ENCODE measurements around the gene PCED1B. TPM values are rescaled to one million over a fixed set of nuclear protein-coding genes. Genes with fewer than 3 reads are reported as not detected.

PCED1B gene
- total and polyA plus RNA-seq, 2 experiments from 2014 or later = 5.1 to 6.6 TPM

DNA sequence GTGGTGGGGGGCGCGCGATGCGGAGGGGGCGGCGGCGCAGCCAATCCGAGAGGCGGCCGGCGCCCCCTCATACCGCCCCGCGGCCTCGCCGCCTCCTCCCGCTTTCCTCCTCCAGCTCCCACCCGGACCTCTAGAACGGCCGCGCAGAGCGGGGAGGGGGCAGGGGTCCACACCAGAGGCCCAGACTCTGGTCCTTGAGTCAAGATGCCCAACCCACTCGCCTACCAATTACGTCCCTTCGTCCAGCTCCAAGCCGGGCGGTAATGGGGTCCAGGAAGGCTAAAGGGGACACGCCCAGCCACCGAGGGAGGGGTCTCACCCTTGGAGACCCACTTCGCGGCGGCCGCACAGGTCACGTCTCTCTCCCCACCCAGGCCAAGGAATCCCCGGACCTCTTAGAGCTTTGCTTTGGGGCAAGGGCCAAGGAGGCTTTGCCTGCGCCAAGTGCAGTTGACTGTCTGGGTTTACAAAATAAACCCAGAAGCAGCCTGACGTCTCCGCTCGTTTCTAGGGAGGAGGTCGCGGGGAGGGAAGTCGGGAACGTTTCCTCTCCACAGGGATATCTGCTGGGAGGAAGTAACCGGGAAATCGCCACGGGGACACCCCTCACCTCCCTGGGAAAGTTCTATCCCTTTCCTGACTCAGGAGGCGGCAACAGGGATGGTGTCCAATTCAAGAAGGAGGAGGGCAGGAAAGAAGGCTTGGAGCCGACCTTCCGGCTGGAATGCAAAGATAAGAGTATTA is 732 bp downstream of the PCED1B start:
- Histone ChIP-seq H4K20me1 (replicated peaks; ENCODE audit: insufficient read depth) (no peaks in the 10 kb centered on the region), H3K9me2 (ENCODE audit: insufficient read depth) (no peaks in the 10 kb centered on the region), H3K4me2 (peak overlapping the region; percentile 95), H3K4me3 (peak overlapping the region; percentile 85), H3F3A (replicated peaks; ENCODE audit: low read depth) (no peaks in the 10 kb centered on the region), H3K79me2 (replicated peaks; ENCODE audit: insufficient read depth) (no peaks in the 10 kb centered on the region), H3K27ac (ENCODE audit: low read depth) (no peak overlapping the region), H3K36me3 (ENCODE audit: insufficient read depth) (no peaks in the 10 kb centered on the region), H2AFZ (peak overlapping the region; percentile 98), H3K4me1 (ENCODE audit: insufficient read depth) (peaks cover 23% of the 10 kb centered on the region), H3K27me3 (ENCODE audit: insufficient read depth) (peaks cover 36% of the 10 kb centered on the region)
- ATAC-seq = peak; percentile 66
- peak overlapping the region; percentile 87 for H3K4me3 Mint-ChIP-seq
- no peaks in the 10 kb centered on the region for H3K36me3 Mint-ChIP-seq (ENCODE audit: low read depth)
- H3K4me1 Mint-ChIP-seq = peaks cover 49% of the 10 kb centered on the region
- peak; percentile 64 for DNase-seq (ENCODE audit: low spot score)
- no peak overlapping the region; the same call in 1 of the 2 replicates for H3K27ac Mint-ChIP-seq
- TF ChIP-seq ZNF331 (CRISPR knock-in tag; IDR thresholded peaks at IDR 0.05; ENCODE audit: low read depth) = no peak
- TF ChIP-seq ZNF114 (CRISPR knock-in tag; IDR thresholded peaks at IDR 0.05) = no peak
- TF ChIP-seq POLR2AphosphoS5 (IDR thresholded peaks at IDR 0.05; ENCODE audit: low read depth) = peak; percentile 39; the same call in 1 of the 2 replicates
- no peaks in the 10 kb centered on the region for H3K9me3 Mint-ChIP-seq
- H3K27me3 Mint-ChIP-seq (ENCODE audit: insufficient read depth, low read depth, poor library complexity) = peaks cover 21% of the 10 kb centered on the region

DNA sequence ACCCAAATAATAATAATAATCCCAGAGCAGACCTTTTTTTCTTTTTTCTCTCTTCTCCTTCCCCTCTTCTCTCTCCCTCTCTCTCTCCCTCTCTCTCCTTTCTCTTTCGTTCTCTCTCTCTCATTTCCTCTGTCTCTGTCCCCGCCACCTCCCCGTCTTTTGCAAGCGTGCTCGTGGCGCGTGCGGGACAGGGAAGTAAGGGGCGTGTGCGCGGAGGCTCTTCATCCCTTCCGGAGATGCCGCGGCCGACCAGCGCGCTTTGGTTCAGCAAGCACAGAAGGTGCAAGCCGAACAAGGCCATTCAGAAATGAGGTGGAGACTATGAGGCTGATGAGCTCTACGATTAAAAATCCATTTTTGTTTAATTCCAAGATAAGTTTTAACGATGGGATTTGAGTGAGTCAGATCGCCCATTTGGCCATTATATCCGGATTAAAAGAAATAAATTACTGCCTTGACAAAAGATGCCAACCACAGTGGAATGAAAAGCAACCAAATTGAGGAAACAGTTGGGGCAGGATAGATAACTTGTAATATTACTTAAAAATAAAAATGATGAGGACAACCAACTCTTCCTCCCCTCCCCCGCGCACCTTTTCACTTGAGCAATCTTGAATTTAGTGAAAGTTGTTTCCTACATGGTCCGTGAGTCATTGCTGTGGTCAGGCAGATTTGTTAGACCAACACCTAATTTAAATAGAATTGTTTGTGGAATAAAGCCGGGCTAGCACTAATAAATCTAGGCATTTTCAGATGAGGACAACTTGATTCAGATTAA is 1.5 kb downstream of the PCED1B start:
- Histone ChIP-seq H3K36me3 (ENCODE audit: insufficient read depth) (no peaks in the 10 kb centered on the region), H3K9me2 (ENCODE audit: insufficient read depth) (no peaks in the 10 kb centered on the region), H3K4me3 (peak overlapping the region; percentile 85), H3K4me2 (peak overlapping the region; percentile 95), H3K27ac (ENCODE audit: low read depth) (no peak overlapping the region), H3F3A (replicated peaks; ENCODE audit: low read depth) (no peaks in the 10 kb centered on the region), H3K27me3 (ENCODE audit: insufficient read depth) (peaks cover 36% of the 10 kb centered on the region), H3K79me2 (replicated peaks; ENCODE audit: insufficient read depth) (no peaks in the 10 kb centered on the region), H3K4me1 (ENCODE audit: insufficient read depth) (peaks cover 30% of the 10 kb centered on the region), H4K20me1 (replicated peaks; ENCODE audit: insufficient read depth) (no peaks in the 10 kb centered on the region), H2AFZ (peak overlapping the region; percentile 98)
- Mint-ChIP-seq H3K4me3 (peak overlapping the region; percentile 87), H3K4me1 (peaks cover 50% of the 10 kb centered on the region), H3K27ac (no peak overlapping the region), H3K36me3 (ENCODE audit: low read depth) (no peaks in the 10 kb centered on the region), H3K9me3 (no peaks in the 10 kb centered on the region), H3K27me3 (ENCODE audit: insufficient read depth, low read depth, poor library complexity) (peaks cover 21% of the 10 kb centered on the region)
- peak; percentile 33 for ATAC-seq
- peak; percentile 53 for DNase-seq (ENCODE audit: low spot score)
- TF ChIP-seq, protein P1, sequence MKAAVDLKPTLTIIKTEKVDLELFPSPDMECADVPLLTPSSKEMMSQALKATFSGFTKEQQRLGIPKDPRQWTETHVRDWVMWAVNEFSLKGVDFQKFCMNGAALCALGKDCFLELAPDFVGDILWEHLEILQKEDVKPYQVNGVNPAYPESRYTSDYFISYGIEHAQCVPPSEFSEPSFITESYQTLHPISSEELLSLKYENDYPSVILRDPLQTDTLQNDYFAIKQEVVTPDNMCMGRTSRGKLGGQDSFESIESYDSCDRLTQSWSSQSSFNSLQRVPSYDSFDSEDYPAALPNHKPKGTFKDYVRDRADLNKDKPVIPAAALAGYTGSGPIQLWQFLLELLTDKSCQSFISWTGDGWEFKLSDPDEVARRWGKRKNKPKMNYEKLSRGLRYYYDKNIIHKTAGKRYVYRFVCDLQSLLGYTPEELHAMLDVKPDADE (IDR thresholded peaks at IDR 0.05) = no peak
- TF ChIP-seq, protein P2, sequence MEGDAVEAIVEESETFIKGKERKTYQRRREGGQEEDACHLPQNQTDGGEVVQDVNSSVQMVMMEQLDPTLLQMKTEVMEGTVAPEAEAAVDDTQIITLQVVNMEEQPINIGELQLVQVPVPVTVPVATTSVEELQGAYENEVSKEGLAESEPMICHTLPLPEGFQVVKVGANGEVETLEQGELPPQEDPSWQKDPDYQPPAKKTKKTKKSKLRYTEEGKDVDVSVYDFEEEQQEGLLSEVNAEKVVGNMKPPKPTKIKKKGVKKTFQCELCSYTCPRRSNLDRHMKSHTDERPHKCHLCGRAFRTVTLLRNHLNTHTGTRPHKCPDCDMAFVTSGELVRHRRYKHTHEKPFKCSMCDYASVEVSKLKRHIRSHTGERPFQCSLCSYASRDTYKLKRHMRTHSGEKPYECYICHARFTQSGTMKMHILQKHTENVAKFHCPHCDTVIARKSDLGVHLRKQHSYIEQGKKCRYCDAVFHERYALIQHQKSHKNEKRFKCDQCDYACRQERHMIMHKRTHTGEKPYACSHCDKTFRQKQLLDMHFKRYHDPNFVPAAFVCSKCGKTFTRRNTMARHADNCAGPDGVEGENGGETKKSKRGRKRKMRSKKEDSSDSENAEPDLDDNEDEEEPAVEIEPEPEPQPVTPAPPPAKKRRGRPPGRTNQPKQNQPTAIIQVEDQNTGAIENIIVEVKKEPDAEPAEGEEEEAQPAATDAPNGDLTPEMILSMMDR (conservative IDR thresholded peaks at IDR 0.05; ENCODE audit: low read depth in 2 of 2) = no peak
- TF ChIP-seq EZH2 (IDR thresholded peaks at IDR 0.05; ENCODE audit: low read depth, unreplicated experiment) = no peak
- no peak for TF ChIP-seq ZNF114 (CRISPR knock-in tag; IDR thresholded peaks at IDR 0.05)
- TF ChIP-seq CREB1 (CRISPR knock-in tag; IDR thresholded peaks at IDR 0.05; ENCODE audit: low read depth) = no peak
- no peak for TF ChIP-seq POLR2AphosphoS5 (IDR thresholded peaks at IDR 0.05; ENCODE audit: low read depth)
- TF ChIP-seq, protein P3, sequence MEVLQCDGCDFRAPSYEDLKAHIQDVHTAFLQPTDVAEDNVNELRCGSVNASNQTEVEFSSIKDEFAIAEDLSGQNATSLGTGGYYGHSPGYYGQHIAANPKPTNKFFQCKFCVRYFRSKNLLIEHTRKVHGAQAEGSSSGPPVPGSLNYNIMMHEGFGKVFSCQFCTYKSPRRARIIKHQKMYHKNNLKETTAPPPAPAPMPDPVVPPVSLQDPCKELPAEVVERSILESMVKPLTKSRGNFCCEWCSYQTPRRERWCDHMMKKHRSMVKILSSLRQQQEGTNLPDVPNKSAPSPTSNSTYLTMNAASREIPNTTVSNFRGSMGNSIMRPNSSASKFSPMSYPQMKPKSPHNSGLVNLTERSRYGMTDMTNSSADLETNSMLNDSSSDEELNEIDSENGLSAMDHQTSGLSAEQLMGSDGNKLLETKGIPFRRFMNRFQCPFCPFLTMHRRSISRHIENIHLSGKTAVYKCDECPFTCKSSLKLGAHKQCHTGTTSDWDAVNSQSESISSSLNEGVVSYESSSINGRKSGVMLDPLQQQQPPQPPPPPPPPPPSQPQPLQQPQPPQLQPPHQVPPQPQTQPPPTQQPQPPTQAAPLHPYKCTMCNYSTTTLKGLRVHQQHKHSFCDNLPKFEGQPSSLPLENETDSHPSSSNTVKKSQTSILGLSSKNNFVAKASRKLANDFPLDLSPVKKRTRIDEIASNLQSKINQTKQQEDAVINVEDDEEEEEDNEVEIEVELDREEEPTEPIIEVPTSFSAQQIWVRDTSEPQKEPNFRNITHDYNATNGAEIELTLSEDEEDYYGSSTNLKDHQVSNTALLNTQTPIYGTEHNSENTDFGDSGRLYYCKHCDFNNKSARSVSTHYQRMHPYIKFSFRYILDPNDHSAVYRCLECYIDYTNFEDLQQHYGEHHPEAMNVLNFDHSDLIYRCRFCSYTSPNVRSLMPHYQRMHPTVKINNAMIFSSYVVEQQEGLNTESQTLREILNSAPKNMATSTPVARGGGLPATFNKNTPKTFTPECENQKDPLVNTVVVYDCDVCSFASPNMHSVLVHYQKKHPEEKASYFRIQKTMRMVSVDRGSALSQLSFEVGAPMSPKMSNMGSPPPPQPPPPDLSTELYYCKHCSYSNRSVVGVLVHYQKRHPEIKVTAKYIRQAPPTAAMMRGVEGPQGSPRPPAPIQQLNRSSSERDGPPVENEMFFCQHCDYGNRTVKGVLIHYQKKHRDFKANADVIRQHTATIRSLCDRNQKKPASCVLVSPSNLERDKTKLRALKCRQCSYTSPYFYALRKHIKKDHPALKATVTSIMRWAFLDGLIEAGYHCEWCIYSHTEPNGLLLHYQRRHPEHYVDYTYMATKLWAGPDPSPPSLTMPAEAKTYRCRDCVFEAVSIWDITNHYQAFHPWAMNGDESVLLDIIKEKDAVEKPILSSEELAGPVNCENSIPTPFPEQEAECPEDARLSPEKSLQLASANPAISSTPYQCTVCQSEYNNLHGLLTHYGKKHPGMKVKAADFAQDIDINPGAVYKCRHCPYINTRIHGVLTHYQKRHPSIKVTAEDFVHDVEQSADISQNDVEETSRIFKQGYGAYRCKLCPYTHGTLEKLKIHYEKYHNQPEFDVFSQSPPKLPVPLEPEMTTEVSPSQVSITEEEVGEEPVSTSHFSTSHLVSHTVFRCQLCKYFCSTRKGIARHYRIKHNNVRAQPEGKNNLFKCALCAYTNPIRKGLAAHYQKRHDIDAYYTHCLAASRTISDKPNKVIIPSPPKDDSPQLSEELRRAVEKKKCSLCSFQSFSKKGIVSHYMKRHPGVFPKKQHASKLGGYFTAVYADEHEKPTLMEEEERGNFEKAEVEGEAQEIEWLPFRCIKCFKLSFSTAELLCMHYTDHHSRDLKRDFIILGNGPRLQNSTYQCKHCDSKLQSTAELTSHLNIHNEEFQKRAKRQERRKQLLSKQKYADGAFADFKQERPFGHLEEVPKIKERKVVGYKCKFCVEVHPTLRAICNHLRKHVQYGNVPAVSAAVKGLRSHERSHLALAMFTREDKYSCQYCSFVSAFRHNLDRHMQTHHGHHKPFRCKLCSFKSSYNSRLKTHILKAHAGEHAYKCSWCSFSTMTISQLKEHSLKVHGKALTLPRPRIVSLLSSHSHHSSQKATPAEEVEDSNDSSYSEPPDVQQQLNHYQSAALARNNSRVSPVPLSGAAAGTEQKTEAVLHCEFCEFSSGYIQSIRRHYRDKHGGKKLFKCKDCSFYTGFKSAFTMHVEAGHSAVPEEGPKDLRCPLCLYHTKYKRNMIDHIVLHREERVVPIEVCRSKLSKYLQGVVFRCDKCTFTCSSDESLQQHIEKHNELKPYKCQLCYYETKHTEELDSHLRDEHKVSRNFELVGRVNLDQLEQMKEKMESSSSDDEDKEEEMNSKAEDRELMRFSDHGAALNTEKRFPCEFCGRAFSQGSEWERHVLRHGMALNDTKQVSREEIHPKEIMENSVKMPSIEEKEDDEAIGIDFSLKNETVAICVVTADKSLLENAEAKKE (CRISPR knock-in tag; IDR thresholded peaks at IDR 0.05) = no peak

All from GM23338 (cell line).